ENCODE measurements around the gene IDUA. TPM values are rescaled to one million over a fixed set of nuclear protein-coding genes. Genes with fewer than 3 reads are reported as not detected.

IDUA gene
- total RNA-seq (2022; extraction: Qiagen RNA extraction; ENCODE audit: low read depth), result 7.9 to 15.2 TPM (median 11.3 TPM) in 5 replicates

GRCh38 chr4:986879-987623 lies at the start of gene IDUA:
TSS of gene IDUA (plus strand) at chr4:987044. CDS start at chr4:987085, 41 bp downstream.

DNA sequence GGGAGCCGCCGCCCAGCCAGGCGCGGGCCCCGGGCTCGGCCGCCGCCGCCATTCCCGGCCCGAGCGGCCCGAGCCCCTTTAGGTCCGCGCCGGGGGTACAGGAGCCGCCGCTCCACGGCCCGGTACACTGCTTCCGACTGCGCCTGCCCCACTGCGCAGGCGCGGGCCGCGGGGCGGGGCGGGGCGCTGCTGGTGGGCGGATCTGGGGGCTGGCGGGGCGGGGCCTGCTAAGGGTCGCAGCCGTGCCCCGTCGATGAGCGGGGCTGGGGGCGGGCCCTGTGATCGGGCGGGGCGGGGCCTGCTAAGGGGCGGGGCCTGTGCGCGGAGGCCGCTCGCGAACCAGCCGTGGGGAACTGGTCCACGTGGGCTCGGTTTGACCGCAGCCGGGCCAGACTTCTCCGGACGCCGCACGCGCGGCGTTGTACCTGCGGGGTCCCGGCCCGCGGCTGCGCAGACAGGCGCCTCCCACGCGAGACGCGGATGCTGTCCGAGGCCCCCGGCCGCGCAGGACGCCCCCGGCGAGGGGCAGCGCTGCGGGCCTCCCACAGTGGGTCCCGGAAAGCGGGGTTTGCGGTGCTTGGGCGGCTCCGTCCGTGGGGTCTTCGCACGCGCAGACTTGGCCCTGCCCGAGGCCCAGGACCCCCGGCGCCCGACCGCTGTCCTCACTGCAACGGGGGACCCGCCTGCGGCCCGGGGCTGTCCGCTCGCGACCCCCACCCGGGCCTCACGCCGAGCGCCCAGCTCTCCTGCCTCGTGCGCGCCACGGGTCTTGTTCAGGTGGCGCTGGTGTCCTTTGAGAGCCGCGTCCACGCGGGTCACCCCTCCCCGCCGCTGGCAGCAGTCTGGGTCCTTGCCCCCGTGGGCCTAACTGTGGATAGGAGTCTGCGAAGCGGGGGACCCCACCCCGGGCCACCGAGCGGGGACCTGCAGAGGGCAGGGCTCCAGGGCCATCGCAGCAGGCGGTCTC lies 13.1 kb upstream of the IDUA start, which contains the start of gene DGKQ:
TSS of gene DGKQ (minus strand) at position 139 of the 967 bp plus-strand sequence. CDS start at position 52, 87 bp downstream.

GRCh38 chr4:993111-994029 lies 6.5 kb downstream of the IDUA start, which contains the start of gene SLC26A1:
TSS of gene SLC26A1 (minus strand) at chr4:993404. CDS start at chr4:991703, 1,701 bp downstream.

GRCh38 chr4:1011022-1011665 lies 24.3 kb downstream of the IDUA start, which contains the start of gene FGFRL1:
TSS of gene FGFRL1 (plus strand) at chr4:1011626. CDS start at chr4:1012486, 860 bp downstream.

Other genes with a start within 250 kb of the IDUA start
- gene CPLX1, start 160.9 kb upstream of the IDUA start, total RNA-seq (2022; extraction: Qiagen RNA extraction; ENCODE audit: low read depth), result 0.25 to 1.2 TPM (median 0.44 TPM) in 5 replicates
- gene GAK, start 54.7 kb upstream of the IDUA start, total RNA-seq (2022; extraction: Qiagen RNA extraction; ENCODE audit: low read depth), result 36.0 to 50.8 TPM (median 50.3 TPM) in 5 replicates
- gene TMEM175, start 54.6 kb upstream of the IDUA start, total RNA-seq (2022; extraction: Qiagen RNA extraction; ENCODE audit: low read depth), result 8.1 to 10.2 TPM (median 9.6 TPM) in 5 replicates
- 4.6 to 8.5 TPM (median 7.6 TPM) in 5 replicates for gene DGKQ, start 13.5 kb upstream of the IDUA start, total RNA-seq (2022; extraction: Qiagen RNA extraction; ENCODE audit: low read depth)
- gene SLC26A1, start 6.4 kb downstream of the IDUA start, total RNA-seq (2022; extraction: Qiagen RNA extraction; ENCODE audit: low read depth), result 0.14 to 0.27 TPM (median 0.23 TPM) in 5 replicates
- gene FGFRL1, start 24.6 kb downstream of the IDUA start, total RNA-seq (2022; extraction: Qiagen RNA extraction; ENCODE audit: low read depth), result 15.5 to 22.5 TPM (median 18.9 TPM) in 5 replicates
- gene RNF212, start 126.5 kb downstream of the IDUA start, total RNA-seq (2022; extraction: Qiagen RNA extraction; ENCODE audit: low read depth), result 1.8 to 3.5 TPM (median 2.7 TPM) in 5 replicates
- gene SPON2, start 185.5 kb downstream of the IDUA start, total RNA-seq (2022; extraction: Qiagen RNA extraction; ENCODE audit: low read depth), result 0.09 to 0.80 TPM (median 0.30 TPM) in 5 replicates

All from A549 treated with GW870086 at 1 μM for 4 hours (cell line).